Ovary (tissue), 3 donors: ENCODE results near the gene CELF6.

Experiments
- EP300 ChIP-seq: sonication (generic); formaldehyde crosslinking; IDR thresholded peaks from one replicate; pipeline ENCODE4 v1.6.1; 2017; ENCODE audit warnings: antibody characterized with exemption
- POLR2A ChIP-seq: fragments of 450-650 bp; IDR thresholded peaks from one replicate; pipeline ENCODE4 v1.6.1; 2017; ENCODE audit warnings: antibody characterized with exemption, mild to moderate bottlenecking, moderate library complexity
- TF ChIP-seq, protein P1 (sequence below), 3 donors: fragments of 450-650 bp in 2 of 3; fragments of 200-600 bp in 1 of 3; IDR thresholded peaks; one replicate each; pipeline versions ENCODE4 v1.5.1 to v1.8.0; 2016 to 2022; ENCODE audit warnings: antibody characterized with exemption in 3 of 3, mild to moderate bottlenecking in 1 of 3
- donor health status: DM: no; HTN: no; CAD: no.

- TF ChIP-seq, protein P1, sequence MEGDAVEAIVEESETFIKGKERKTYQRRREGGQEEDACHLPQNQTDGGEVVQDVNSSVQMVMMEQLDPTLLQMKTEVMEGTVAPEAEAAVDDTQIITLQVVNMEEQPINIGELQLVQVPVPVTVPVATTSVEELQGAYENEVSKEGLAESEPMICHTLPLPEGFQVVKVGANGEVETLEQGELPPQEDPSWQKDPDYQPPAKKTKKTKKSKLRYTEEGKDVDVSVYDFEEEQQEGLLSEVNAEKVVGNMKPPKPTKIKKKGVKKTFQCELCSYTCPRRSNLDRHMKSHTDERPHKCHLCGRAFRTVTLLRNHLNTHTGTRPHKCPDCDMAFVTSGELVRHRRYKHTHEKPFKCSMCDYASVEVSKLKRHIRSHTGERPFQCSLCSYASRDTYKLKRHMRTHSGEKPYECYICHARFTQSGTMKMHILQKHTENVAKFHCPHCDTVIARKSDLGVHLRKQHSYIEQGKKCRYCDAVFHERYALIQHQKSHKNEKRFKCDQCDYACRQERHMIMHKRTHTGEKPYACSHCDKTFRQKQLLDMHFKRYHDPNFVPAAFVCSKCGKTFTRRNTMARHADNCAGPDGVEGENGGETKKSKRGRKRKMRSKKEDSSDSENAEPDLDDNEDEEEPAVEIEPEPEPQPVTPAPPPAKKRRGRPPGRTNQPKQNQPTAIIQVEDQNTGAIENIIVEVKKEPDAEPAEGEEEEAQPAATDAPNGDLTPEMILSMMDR (IDR thresholded peaks at IDR 0.05), result no peak
- TF ChIP-seq POLR2A (no peak), EP300 (no peak)
Measured at GRCh38 chr15:72313448-72313840, 6.5 kb downstream of the CELF6 start.
